Measurements from ENCODE around the gene MYLIP. TPM values are rescaled to one million over a fixed set of nuclear protein-coding genes. Genes with fewer than 3 reads are reported as not detected.

MYLIP gene
- total and polyA plus RNA-seq, 8 donors: 27.8 to 58.1 (median 50.9) TPM

DNA sequence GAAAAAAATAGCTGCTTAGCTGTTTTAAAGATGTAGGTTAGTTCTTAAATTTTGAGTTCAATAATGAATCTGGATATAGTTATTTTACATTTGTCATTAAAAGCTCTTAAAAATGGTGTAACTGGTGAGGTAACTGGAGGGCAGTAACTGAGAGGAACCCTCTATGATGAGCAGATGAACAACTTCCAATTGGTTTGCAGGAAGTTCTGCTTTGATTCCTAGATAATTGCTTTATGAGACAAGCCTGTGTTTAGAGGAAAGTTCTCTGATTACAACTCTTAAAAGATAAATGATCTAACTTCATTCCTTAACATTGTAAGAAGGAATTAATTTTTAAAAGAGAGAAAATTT, 8.5 kb downstream of the MYLIP start:
- DNase-seq (no peak), ATAC-seq (no peak)
- TF ChIP-seq CTCF (IDR thresholded peaks at IDR 0.05): no peak
- H3K36me3 ChIP-seq: peaks cover 0 to 18% of the 10 kb centered on the region in 2 donors
- no peak overlapping the region for H3K27ac ChIP-seq
- no peaks in the 10 kb centered on the region for H3K9me3 ChIP-seq
- peaks cover 48 to 74% of the 10 kb centered on the region in 2 donors for H3K4me1 ChIP-seq
- H3K27me3 ChIP-seq: no peaks in the 10 kb centered on the region
- intact Hi-C loops (cut with DNase I): no loop called here
- H3K4me3 ChIP-seq: no peak overlapping the region

GRCh38 chr6:16139556-16139955, 10.7 kb downstream of the MYLIP start:
- Histone ChIP-seq H3K9me3 (no peaks in the 10 kb centered on the region), H3K4me3 (no peak overlapping the region), H3K27me3 (no peaks in the 10 kb centered on the region), H3K27ac (no peak overlapping the region), H3K4me1 (peaks cover 31 to 53% of the 10 kb centered on the region in 2 donors), H3K36me3 (peaks cover 0 to 32% of the 10 kb centered on the region in 2 donors)
- intact Hi-C loops (cut with DNase I): no loop called here
- DNase-seq (no peak), ATAC-seq (no peak)
- TF ChIP-seq CTCF (IDR thresholded peaks at IDR 0.05): no peak

- DNase-seq (no peak), ATAC-seq (no peak)
- no peak for TF ChIP-seq CTCF (IDR thresholded peaks at IDR 0.05)
- peaks cover 0 to 43% of the 10 kb centered on the region in 2 donors for H3K36me3 ChIP-seq
- no peaks in the 10 kb centered on the region for H3K27me3 ChIP-seq
- H3K27ac ChIP-seq: no peak overlapping the region
- peaks cover 23 to 51% of the 10 kb centered on the region in 2 donors for H3K4me1 ChIP-seq
- H3K4me3 ChIP-seq: no peak overlapping the region
- intact Hi-C loops (cut with DNase I): no loop called here
- H3K9me3 ChIP-seq: no peaks in the 10 kb centered on the region
Observed at GRCh38 chr6:16140607-16141006, 11.7 kb downstream of the MYLIP start.

DNA sequence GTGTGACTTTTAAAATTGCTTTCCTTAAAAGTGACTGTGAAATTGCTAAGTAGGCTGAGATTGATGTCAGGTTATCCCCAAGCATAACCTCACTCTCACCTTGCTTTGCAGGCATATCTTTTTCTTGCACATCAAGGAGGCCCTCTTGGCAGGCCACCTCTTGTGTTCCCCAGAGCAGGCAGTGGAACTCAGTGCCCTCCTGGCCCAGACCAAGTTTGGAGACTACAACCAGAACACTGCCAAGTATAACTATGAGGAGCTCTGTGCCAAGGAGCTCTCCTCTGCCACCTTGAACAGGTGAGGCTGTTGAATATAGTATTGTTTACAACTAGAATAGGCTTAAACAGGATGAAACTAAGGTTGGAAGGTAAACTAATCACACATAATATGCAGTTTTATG, 12.6 kb downstream of the MYLIP start:
- Histone ChIP-seq H3K4me3 (no peak overlapping the region), H3K9me3 (no peaks in the 10 kb centered on the region), H3K27me3 (no peaks in the 10 kb centered on the region), H3K27ac (no peak overlapping the region), H3K36me3 (peaks cover 0 to 52% of the 10 kb centered on the region in 2 donors), H3K4me1 (peaks cover 16 to 51% of the 10 kb centered on the region in 2 donors)
- no peak for DNase-seq
- TF ChIP-seq CTCF (IDR thresholded peaks at IDR 0.05): no peak
- intact Hi-C loops (cut with DNase I): no loop called here
- no peak for ATAC-seq

DNA sequence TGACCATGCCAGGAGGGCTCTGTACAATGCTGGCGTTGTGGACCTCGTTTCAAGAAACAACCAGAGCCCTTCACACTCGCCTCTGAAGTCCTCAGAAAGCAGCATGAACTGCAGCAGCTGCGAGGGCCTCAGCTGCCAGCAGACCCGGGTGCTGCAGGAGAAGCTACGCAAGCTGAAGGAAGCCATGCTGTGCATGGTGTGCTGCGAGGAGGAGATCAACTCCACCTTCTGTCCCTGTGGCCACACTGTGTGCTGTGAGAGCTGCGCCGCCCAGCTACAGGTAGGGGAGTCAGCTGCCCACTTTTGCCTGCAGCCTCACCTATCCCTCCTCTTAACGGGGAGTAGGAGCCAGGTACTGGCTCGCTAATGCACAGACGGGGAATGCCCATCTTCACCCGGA, 16.2 kb downstream of the MYLIP start:
- no peak overlapping the region for H3K27ac ChIP-seq
- no peak overlapping the region for H3K4me3 ChIP-seq
- H3K4me1 ChIP-seq: peaks cover 0 to 27% of the 10 kb centered on the region in 2 donors
- ATAC-seq (no peak), DNase-seq (peak in 1 of 4 donors; percentile 27)
- H3K9me3 ChIP-seq: no peaks in the 10 kb centered on the region
- H3K27me3 ChIP-seq: no peaks in the 10 kb centered on the region
- H3K36me3 ChIP-seq: peaks cover 0 to 79% of the 10 kb centered on the region in 2 donors
- intact Hi-C loops (cut with DNase I): no loop called here
- TF ChIP-seq CTCF (IDR thresholded peaks at IDR 0.05): no peak
